SK-N-SH treated with all-trans-retinoic acid at 6 μM for 48 hours (cell line): Measurements from ENCODE around the gene FAM151A.

ENCODE experiments used
- TF ChIP-seq, protein P1 (sequence below): fragments of 250-450 bp; sonication (Bioruptor Pico); IDR thresholded peaks from 2 replicates; pipeline ENCODE4 v1.8.0; 2020; ENCODE audit warnings: mild to moderate bottlenecking, moderate library complexity, borderline replicate concordance
- TF ChIP-seq, protein P2 (sequence below): fragments of 250-450 bp; sonication (Bioruptor Pico); IDR thresholded peaks from 2 replicates; pipeline ENCODE4 v1.8.0; 2021; ENCODE audit warnings: low read depth, mild to moderate bottlenecking, moderate library complexity, borderline replicate concordance

DNA sequence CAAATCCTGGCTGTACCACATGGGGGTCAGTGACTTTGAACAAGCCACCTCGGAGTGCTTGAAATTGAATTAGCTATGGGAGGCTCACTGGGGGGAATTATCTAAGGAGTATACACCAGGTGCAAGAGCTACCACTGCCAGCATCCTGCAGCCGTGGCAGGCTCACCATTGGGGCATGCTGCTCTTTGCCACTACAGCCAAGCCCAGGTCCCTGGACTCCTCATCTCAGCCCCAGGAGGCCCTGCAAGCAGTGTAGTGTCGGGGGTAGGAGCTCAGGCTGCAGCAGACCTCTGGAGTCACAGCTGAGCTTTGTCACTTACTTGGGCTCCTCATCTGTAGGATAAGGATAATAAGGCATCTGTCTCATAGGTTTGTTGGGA lies 40.0 kb downstream of the FAM151A start:
- TF ChIP-seq, protein P1, sequence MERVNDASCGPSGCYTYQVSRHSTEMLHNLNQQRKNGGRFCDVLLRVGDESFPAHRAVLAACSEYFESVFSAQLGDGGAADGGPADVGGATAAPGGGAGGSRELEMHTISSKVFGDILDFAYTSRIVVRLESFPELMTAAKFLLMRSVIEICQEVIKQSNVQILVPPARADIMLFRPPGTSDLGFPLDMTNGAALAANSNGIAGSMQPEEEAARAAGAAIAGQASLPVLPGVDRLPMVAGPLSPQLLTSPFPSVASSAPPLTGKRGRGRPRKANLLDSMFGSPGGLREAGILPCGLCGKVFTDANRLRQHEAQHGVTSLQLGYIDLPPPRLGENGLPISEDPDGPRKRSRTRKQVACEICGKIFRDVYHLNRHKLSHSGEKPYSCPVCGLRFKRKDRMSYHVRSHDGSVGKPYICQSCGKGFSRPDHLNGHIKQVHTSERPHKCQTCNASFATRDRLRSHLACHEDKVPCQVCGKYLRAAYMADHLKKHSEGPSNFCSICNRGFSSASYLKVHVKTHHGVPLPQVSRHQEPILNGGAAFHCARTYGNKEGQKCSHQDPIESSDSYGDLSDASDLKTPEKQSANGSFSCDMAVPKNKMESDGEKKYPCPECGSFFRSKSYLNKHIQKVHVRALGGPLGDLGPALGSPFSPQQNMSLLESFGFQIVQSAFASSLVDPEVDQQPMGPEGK, result no peak
- TF ChIP-seq, protein P2, sequence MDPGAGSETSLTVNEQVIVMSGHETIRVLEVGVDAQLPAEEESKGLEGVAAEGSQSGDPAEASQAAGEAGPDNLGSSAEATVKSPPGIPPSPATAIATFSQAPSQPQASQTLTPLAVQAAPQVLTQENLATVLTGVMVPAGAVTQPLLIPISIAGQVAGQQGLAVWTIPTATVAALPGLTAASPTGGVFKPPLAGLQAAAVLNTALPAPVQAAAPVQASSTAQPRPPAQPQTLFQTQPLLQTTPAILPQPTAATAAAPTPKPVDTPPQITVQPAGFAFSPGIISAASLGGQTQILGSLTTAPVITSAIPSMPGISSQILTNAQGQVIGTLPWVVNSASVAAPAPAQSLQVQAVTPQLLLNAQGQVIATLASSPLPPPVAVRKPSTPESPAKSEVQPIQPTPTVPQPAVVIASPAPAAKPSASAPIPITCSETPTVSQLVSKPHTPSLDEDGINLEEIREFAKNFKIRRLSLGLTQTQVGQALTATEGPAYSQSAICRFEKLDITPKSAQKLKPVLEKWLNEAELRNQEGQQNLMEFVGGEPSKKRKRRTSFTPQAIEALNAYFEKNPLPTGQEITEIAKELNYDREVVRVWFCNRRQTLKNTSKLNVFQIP, result no peak
